Right lobe of liver (tissue), 6 donors: ENCODE results near the gene OR11H7. TPM values are rescaled to one million over a fixed set of nuclear protein-coding genes. Genes with fewer than 3 reads are reported as not detected.
"Not testable (repeated sequence)": the region's sequence is repeated elsewhere in the genome, so short reads cannot be mapped to it uniquely, and the experiment has no call there.

Experiments
- ATAC-seq, 4 donors: fragments of 200-7000 bp; cut with Tn5 transposase; one replicate each; pipeline ENCODE4 v1.9.1; 2020; ENCODE audit warnings: mild to moderate bottlenecking in 4 of 4, moderate library complexity in 4 of 4
- DNase-seq, 3 donors: peaks; one replicate each; pipeline ENCODE4 v3.0.0-alpha.2; 2020
- H3K27ac ChIP-seq, 3 donors: fragments of 200-600 bp; one replicate each; pipeline ENCODE4 v1.8.0; 2022
- H3K27me3 ChIP-seq, 2 donors: fragments of 200-600 bp; one replicate each; pipeline ENCODE4 v1.8.0; 2022
- H3K36me3 ChIP-seq, 4 donors: fragments of 200-600 bp; sonication (generic) in 1 of 4; one replicate each; pipeline versions ENCODE4 v1.5.1 to v1.8.0; 2017 to 2022; ENCODE audit warnings: control low read depth in 1 of 4
- H3K4me1 ChIP-seq, 4 donors: fragments of 200-600 bp; sonication (generic) in 1 of 4; one replicate each; pipeline versions ENCODE4 v1.5.1 to v1.8.0; 2017 to 2022; ENCODE audit warnings: control low read depth in 1 of 4
- H3K4me3 ChIP-seq, 3 donors: fragments of 200-600 bp; one replicate each; pipeline ENCODE4 v1.8.0; 2022
- H3K9me3 ChIP-seq, 4 donors: fragments of 200-600 bp; sonication (generic) in 1 of 4; one replicate each; pipeline versions ENCODE4 v1.5.1 to v1.8.0; 2017 to 2022; ENCODE audit warnings: control low read depth in 1 of 4
- POLR2A ChIP-seq: fragments of 450-650 bp; IDR thresholded peaks from one replicate; pipeline ENCODE4 v1.6.1; 2017; ENCODE audit warnings: antibody characterized with exemption, mild to moderate bottlenecking
- WGBS: methylation state at CpG from one replicate; pipeline ENCODE4 v1.1.6; 2018; ENCODE audit warnings: low coverage, low lambda C conversion rate; ENCODE audit not compliant: insufficient coverage; ENCODE audit errors: missing lambda C conversion rate; 5-methylcytosine and 5-hydroxymethylcytosine counted together
- intact Hi-C, 2 donors: fragments of 100-400 bp; cut with DNase I; formaldehyde crosslinking; loops; one replicate each; pipeline versions ENCODE4 v1.11.2 to v1.14.1; 2022
- total RNA-seq, 6 experiments: library from RNA; depleted of rRNA in 2 of 6; stranded (reverse); fragments of >200 nt in 2 of 6; fragmentation: NEBNext Ultra II Directional in 3 of 6; extraction: Animal tissue kit (Norgen Biotek cat#: 25700) in 3 of 6; gene quantifications; one replicate each; pipeline versions ENCODE4 v1.1.0 to v1.2.4, GENCODE V29; 2016 to 2023
- TF ChIP-seq, protein P1 (sequence below), 4 donors: fragments of 200-600 bp in 3 of 4; fragments of 450-650 bp in 1 of 4; IDR thresholded peaks; one replicate each; pipeline versions ENCODE4 v1.5.1 to v1.8.0; 2016 to 2022; ENCODE audit warnings: antibody characterized with exemption in 4 of 4, mild to moderate bottlenecking in 2 of 4
- donor health status: DM: no; HTN: yes; CAD: no.
- donor health status: DM: no; HTN: no; CAD: no.
- donor health status: DM: no; HTN: no; CAD: no.
- donor health status: DM: no; HTN: yes; CAD: no.
- donor health status: DM: no; HTN: yes; CAD: no.

Gene OR11H7
- total RNA-seq, 6 experiments from 2014 or later, result not detected

DNA sequence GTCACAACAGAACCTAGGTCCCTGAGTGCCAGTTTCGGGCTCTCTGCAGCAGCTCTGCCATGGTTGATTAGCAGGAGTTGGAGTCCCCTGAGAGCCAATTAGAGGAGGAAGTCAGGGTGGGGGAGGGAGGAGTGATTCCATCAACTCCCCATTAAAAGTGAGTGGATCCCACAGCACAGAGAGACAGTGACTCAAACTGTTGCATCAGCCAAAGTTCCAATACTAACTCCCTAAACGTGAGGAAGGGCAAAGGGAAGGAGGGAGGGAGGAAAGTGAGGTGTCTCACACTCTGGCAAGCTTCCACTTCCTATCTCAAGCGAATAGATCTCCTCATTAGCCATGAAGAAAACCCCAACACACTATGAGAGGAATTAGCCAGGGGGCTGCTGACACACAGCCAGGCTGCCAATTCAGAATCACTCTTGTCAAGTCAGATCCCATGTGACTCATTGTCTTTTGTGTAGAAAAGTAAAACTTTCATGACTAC is 33.9 kb downstream of the OR11H7 start:
- TF ChIP-seq, protein P1, sequence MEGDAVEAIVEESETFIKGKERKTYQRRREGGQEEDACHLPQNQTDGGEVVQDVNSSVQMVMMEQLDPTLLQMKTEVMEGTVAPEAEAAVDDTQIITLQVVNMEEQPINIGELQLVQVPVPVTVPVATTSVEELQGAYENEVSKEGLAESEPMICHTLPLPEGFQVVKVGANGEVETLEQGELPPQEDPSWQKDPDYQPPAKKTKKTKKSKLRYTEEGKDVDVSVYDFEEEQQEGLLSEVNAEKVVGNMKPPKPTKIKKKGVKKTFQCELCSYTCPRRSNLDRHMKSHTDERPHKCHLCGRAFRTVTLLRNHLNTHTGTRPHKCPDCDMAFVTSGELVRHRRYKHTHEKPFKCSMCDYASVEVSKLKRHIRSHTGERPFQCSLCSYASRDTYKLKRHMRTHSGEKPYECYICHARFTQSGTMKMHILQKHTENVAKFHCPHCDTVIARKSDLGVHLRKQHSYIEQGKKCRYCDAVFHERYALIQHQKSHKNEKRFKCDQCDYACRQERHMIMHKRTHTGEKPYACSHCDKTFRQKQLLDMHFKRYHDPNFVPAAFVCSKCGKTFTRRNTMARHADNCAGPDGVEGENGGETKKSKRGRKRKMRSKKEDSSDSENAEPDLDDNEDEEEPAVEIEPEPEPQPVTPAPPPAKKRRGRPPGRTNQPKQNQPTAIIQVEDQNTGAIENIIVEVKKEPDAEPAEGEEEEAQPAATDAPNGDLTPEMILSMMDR (IDR thresholded peaks at IDR 0.05), result no peak
- no peak for TF ChIP-seq POLR2A
- H3K9me3 ChIP-seq, result no peaks in the 10 kb centered on the region
- no peaks in the 10 kb centered on the region for H3K27me3 ChIP-seq
- no peaks in the 10 kb centered on the region for H3K36me3 ChIP-seq
- H3K4me3 ChIP-seq, result no peak overlapping the region
- no peak for ATAC-seq
- 56% methylated on average over 3 of the region's 3 CpGs for WGBS
- H3K4me1 ChIP-seq, result no peaks in the 10 kb centered on the region
- no peak overlapping the region for H3K27ac ChIP-seq
- intact Hi-C loops, result no loop called here
- DNase-seq, result no peak

DNA sequence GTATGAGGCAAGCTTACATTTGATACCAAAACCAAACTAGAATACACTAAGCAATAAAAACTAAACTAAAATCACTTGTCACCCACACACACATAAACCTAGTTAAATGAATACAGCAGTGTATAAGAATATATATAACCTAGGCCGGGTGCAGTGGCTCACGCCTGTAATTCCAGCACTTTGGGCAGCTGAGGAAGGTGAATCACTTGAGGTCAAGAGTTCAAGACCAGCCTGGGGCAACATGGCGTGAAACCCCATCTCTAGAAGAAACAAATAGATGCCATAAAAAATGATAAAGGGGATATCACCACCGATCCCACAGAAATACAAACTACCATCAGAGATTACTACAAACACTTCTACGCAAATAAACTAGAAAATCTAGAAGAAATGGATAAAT is 35.6 kb downstream of the OR11H7 start:
- WGBS, result 78% methylated on average over 5 of the region's 5 CpGs
- H3K9me3 ChIP-seq, intact Hi-C loops, H3K4me3 ChIP-seq, H3K27me3 ChIP-seq, H3K36me3 ChIP-seq, ATAC-seq, H3K27ac ChIP-seq, DNase-seq, H3K4me1 ChIP-seq: not testable (repeated sequence)

DNA sequence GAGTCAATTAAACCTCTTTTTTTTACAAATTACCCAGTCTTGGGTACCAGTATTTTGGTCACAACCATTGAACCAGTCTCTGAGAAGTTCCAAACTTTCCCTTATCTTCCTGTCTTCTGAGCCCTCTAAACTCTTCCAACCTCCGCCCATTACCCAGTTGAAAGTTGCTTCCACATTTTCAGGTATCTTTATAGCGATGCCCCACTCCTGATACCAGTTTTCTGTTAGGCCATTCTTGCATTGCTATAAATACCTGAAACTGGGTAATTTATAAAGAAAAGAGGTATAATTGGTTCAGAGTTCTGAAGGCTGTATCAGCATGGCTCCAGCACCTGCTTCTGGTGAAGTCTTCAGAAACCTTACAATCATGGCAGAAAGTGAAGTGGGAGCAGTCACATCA is 45.3 kb downstream of the OR11H7 start:
- intact Hi-C loops, result no loop called here
- WGBS, result 100% methylated on average over 2 of the region's 2 CpGs
- Histone ChIP-seq H3K9me3 (no peaks in the 10 kb centered on the region), H3K4me1 (no peaks in the 10 kb centered on the region), H3K27ac (no peak overlapping the region), H3K36me3 (no peaks in the 10 kb centered on the region), H3K27me3 (no peaks in the 10 kb centered on the region), H3K4me3 (no peak overlapping the region)
- ATAC-seq (no peak), DNase-seq (no peak)
- no peak for TF ChIP-seq POLR2A
- TF ChIP-seq, protein P1 (IDR thresholded peaks at IDR 0.05), result no peak

DNA sequence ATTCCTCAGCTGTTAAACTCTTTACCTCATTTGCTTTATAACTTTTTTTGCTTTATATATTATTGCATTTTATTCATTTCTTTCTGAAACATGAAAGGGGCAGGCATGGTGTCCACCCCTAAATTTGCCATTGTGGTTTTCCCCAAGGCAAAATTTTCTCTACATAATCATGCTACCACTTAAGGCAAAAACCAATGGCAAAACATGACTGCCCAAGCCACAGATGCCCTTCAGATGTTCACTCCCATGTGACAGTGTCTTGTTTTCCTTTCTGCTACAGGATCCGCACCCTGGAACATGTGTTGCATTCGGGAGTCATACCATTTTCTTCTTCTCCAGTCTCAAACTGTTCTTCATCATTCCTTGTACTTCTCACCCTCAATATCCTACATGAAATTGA is 48.6 kb downstream of the OR11H7 start:
- 38% methylated on average over 1 of the region's 2 CpGs for WGBS
- H3K27ac ChIP-seq, result no peak overlapping the region
- no peak overlapping the region for H3K4me3 ChIP-seq
- intact Hi-C loops, result no loop called here
- DNase-seq (no peak), ATAC-seq (no peak)
- TF ChIP-seq POLR2A, result no peak
- TF ChIP-seq, protein P1 (IDR thresholded peaks at IDR 0.05), result no peak
- no peaks in the 10 kb centered on the region for H3K27me3 ChIP-seq
- no peaks in the 10 kb centered on the region for H3K36me3 ChIP-seq
- no peaks in the 10 kb centered on the region for H3K4me1 ChIP-seq
- H3K9me3 ChIP-seq, result no peaks in the 10 kb centered on the region

DNA sequence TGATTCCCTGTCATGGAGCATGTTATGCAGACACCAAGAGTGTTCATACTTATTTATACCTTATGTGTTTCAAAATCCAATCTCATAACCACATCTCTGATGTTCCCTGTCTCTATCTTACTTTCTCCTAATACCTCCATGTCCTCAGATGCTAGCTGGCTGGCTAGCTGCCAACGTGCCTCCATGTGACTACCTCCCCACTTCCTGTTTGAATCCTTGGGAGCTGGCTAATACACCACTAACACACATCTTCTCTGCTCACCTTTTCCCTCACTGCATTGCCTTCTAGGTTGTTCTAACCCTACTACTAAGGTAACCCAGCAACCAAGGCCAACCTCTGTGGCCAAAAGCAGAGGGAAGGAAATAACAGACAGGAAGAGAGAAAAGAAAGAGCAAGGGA is 49.6 kb downstream of the OR11H7 start:
- ATAC-seq (no peak), DNase-seq (no peak)
- Histone ChIP-seq H3K9me3 (no peaks in the 10 kb centered on the region), H3K4me1 (no peaks in the 10 kb centered on the region), H3K36me3 (no peaks in the 10 kb centered on the region), H3K27ac (no peak overlapping the region), H3K4me3 (no peak overlapping the region), H3K27me3 (no peaks in the 10 kb centered on the region)
- WGBS, result 26% methylated on average over 1 of the region's 1 CpG
- TF ChIP-seq, protein P1 (IDR thresholded peaks at IDR 0.05), result no peak
- intact Hi-C loops, result no loop called here

DNA sequence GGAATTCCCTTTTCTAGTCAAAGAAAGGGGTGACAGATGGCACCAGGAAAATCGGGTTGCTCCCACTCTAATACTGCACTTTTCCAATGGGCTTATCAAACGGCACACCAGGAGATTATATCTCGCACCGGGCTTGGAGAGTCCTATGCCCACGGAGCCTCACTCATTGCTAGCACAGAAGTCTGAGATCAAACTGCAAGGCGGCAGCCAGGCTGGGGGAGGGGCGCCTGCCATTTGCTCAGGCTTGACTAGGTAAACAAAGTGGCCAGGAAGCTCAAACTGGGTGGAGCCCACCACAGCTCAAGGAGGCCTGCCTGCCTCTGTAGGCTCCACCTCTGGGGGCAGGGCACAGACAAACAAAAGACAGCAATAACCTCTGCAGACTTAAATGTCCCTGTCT is 51.5 kb downstream of the OR11H7 start:
- H3K9me3 ChIP-seq, H3K4me1 ChIP-seq, DNase-seq, intact Hi-C loops, H3K27me3 ChIP-seq, H3K4me3 ChIP-seq, ATAC-seq, H3K27ac ChIP-seq, H3K36me3 ChIP-seq: not testable (repeated sequence)
- no CpG with 5 or more reads among the region's 7 CpGs for WGBS
